NCI-H1417 (cell line): ENCODE measurements around the gene OR2V2.
A peak's percentile ranks its signal among the peaks of the same experiment; 100 is the strongest.
"Not testable (repeated sequence)": the region's sequence is repeated elsewhere in the genome, so short reads cannot be mapped to it uniquely, and the experiment has no call there.

ENCODE experiments used
- DNase-seq, 3 experiments: peaks; one replicate each; lab custom pipeline; 2025; lab: John Stamatoyannopoulos, UW

OR2V2 gene

GRCh38 chr5:181114844-181115778 lies 32.3 kb upstream of the OR2V2 start:
- peak in 1 of 3 experiments; percentile 30 for DNase-seq

GRCh38 chr5:181118369-181118768 lies 29.0 kb upstream of the OR2V2 start:
- no peak for DNase-seq

- DNase-seq = no peak
Measured at GRCh38 chr5:181119105-181119504, 28.3 kb upstream of the OR2V2 start.

DNA sequence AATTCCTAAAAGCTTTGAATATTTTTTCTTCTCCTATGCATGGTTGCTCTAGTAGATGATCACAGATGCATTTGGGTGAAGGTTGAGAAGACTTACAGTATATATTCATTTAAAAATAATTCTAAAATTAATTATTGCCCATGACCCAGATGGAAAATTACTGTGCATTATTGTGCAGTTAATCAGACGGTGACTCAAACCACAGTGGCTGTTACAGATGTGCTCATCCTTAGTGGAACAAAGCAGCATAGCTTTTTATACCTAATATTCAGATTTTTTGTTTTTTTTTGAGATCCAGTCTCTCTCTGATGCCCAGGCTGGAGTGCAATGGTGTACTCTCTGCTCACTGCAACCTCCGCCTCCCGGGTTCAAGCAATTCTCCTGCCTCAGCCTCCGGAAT lies 27.1 kb upstream of the OR2V2 start:
- no peak for DNase-seq

DNA sequence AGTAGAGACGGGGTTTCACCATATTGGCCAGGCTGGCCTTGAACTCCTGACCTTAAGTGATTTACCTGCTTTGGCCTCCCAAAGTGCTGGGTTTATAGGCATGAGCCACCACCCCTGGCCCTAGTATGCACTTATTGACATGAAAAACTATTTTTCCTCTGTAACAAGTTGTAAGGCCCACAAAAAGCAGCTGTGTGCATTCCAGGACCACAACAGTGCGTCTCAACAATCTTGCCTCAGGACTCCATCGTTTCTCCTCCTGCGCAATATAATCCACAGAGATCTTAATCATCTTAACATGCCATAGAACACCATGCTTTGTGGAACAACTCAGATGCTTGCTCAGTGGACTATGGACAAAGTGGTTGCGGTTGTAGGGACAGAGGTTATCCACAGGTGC lies 26.6 kb upstream of the OR2V2 start:
- DNase-seq = no peak

DNA sequence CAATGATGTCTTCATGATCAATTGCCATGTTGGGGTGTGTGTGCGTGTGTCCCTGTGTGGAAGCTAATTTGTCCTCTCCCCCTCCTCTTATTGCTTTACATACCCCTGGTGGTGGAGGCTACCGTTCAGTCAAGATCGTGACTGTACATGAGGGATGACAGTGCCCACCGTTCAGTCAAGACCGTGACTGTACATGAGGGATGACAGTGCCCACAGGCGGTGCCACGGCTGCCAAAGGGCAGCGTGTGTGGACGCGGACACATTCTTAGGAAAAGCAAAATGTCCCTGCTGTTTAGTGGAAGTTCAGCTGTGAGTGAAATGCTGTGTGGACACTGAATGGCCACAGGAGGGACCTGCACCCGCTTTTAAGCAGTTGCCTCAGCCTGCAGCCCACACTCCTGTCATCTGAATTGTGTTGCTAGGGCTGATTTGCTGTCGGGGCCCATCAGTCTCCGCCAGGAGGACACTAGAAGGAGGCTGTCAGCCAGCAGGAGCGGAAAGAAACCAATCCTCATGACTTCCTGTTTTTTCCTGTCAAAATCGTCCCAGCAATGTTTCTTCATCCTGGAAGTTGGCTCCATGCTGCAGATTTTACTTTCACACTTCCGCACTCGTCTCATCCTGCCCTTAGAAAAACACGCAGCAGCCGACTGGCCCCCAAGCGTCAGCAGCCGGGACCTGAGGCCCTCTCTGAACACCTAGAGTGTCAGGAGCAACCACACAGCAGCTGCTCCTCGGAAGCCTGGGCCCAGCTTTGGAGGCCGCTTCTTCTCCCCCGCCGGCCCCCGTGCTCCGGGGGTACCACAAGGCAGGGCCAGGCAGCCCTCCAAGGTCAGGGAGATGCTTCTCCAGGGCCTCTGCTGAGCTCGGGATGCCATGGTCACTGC lies 25.5 kb upstream of the OR2V2 start:
- DNase-seq = no peak

DNA sequence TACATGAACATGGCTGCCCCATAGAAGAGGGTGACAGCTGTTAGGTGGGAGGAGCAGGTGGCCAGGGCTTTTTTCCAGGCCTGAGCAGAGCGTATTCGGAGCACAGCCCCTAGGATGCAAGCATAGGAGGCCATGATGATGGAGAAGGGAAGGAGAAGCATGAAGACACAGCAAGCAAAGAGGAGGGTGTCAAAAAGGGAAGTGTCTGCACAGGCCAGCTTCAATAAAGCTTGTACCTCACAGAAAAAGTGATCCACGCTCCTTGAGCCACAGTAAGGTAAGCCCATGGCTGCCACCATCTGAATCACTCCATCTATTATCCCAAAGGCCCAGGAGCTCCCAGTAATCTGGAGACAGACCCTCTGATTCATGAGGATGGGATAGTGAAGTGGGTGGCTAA lies 22.9 kb upstream of the OR2V2 start:
- DNase-seq = no peak

DNA sequence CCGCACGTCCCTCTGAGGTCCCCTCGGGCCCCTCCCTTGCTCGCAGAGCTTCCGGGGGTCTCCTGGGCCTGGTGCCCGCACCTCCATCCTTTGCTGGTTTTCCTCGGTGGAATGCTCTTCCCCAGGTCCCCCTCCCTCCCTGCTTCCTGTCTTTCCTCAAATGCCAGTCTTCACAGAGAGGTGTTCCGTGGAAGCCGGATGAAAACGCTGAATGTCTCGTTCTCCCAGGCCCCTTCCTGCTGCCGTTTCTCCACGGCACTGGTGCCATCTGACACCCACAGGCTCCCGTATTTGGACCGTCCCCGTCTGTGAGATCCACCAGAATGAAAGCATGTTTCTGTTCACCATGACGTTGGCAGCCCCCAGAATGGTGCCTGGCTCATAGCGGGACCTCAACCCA lies 20.5 kb upstream of the OR2V2 start:
- DNase-seq = no peak

GRCh38 chr5:181127456-181127855 lies 19.9 kb upstream of the OR2V2 start:
- DNase-seq = no peak

DNA sequence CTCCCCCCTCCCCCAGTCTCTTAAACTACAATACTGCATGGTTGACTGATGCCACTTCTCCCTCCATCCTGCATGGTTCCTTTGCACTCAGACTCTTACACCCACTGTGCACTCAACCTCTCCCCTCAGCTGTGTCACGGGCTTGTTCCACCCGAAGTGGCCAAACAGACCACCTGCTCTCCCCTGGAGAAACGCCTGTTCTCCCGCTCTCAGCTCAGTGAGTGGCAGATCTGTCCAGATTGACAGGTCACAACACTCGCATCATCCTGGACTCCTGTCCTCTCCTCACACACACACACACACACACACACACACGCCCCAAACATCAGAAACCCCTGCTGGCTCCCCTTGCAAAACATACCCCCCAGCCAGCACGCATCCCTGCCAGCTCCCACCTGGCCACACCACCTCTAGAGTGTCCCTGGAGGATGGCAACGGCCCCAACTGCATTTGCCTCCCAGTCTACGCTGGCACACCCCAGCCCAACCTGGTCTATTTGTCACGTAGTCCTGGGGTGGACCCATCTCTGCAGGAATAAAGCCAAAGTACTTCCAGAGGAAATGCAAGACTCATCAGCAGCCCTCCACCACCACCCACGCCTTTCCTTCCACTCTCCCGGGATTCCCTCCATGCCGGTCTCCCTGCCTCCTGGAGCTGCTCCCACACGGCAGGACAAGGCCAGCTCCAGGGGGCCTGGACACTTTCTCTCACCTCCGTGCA lies 19.3 kb upstream of the OR2V2 start:
- peak in 1 of 3 experiments; percentile 67 for DNase-seq

DNA sequence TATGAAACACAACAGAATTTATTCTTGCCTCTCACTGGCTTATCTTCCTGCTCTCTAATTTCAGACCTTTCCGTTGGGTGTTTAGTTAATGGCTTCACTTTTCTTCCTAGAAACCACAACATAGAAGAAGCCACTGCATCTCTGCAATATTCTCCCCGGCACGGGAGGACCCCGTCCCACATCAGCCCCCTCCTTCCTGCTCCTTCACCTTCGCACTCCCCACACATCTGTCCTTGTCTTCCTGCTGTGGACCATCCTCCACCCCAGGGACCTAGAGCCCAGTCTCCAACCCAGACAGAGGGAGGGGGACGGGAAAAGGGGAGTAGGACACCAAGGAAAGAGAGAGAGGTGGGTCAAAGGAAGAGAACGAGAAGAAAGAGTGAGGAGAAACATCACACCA lies 17.8 kb upstream of the OR2V2 start:
- DNase-seq = no peak

DNA sequence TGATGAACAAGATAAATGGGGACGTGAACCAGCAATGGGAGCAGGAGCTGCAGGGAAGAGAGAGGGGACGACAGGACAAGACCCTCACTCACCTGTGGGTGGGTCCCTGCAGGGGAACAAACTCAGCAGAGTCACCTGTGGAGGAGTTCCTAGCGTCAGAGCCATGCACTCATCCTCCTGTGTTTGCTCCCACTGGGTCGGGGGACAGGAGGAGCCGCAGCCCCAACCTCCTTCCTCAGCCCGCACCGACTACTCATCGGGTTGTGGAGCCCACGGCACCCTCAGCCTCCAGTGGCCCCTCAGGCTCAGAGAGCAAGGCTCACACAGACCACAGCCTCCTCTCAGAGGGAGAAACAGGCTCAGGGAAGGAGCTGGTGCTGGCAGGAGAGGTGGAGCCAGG lies 17.3 kb upstream of the OR2V2 start:
- DNase-seq = not testable (repeated sequence)

- DNase-seq = no peak
Measured at GRCh38 chr5:181130832-181131496, 16.4 kb upstream of the OR2V2 start, which contains the start of gene OR2V1. Gene OR2V1, minus strand, starts transcription at chr5:181131169. Its CDS starts 5,865 bp downstream, at chr5:181125304.

DNA sequence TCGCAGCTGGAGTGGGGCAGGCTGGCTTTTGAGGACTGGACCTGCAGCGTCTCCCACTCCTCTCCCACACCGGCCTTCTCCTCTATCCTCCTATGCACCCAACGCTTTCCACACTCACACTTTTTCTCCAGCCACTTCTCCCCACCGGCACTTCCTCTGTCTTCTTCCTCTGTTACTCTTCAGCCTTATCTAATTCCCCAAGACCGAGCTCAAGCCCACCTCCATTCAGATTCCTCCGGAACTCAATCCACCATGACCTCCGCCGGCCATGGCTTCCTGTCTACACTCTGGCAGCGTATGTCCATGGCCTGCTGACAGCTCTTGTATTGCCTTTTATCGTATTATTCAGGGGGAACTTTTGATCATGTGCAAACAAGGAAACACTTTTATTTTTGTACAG lies 15.9 kb upstream of the OR2V2 start:
- no peak for DNase-seq

GRCh38 chr5:181133083-181133482 lies 14.3 kb upstream of the OR2V2 start:
- no peak for DNase-seq

DNA sequence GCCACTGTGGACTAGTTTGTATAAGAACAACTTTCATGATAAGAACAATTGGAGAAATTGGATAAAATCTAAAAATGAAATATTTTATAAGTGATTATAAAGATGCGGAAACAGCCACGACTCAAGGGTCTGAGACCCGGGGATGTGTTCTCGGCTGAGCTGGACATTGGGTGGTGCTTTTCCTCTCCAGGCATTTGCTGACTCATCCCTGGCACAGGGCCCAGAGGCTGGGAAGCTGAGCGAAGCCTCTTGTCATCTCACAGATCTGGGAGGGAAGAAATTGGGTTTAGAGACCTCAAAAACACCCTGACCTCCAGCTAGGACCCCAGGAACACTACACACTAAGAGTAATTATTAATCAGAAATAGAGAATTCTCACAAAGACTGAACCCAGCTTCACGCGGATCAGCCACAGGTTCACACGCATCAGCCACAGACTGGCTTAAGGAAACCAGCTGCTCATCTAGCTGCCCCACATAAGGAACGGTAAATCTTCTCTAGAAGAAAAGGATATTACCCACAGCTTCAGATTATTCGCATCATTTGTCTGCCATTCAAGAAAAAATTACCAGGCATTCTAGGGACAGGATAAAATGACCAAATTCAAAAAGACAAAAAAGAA lies 13.7 kb upstream of the OR2V2 start:
- no peak for DNase-seq

- DNase-seq = no peak
Measured at GRCh38 chr5:181134259-181134658, 13.1 kb upstream of the OR2V2 start.

- DNase-seq = no peak
Measured at GRCh38 chr5:181136361-181136955, 10.9 kb upstream of the OR2V2 start.

GRCh38 chr5:181138258-181138657 lies 9.1 kb upstream of the OR2V2 start:
- DNase-seq = no peak

- DNase-seq = no peak
Measured at GRCh38 chr5:181140766-181141165, 6.6 kb upstream of the OR2V2 start.

DNA sequence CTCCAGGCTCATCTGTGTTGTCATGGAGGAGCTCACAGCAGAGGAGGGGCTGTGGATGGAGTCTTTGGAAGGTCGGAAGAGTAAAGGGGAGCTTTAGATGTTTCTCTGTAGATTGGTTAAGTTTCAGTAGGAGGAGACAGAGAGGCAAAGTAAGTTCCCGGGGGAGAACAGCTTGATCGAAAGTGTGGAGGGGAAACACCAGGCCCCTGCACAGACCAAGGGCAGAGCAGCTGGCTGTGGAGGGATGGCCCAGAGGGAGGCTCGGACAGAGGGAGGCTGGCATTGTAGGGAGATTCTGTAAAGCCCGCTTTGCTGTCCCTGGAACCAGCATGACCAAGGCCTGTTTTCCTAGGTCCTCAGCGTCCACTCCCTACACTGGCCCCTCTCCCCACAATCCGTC lies 5.3 kb upstream of the OR2V2 start:
- no peak for DNase-seq
